ENCODE measurements around the gene PANK4.

Gene PANK4

DNA sequence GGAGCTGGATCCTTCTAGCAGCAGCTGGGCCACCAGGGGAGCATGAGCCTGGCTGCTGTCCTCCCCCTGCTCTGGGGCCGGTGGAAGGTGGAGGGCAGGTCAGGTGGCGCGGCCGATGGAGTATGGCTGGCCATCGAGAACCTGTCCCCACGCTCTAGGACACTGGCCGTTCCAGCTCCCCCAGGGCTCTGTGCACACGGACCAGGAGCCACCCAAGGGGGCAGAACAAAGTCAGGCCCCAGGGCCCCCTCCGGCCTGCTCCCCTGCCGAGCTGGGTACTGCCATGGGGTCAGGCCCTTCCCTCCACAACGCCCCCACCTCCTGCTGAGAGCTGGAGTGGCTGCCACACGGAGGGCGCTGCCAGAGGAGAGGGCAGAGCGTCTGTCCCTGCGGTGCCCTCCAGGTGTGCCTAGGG is 54.8 kb downstream of the PANK4 start:
- TF ChIP-seq GATA3 (IDR thresholded peaks at IDR 0.05; ENCODE audit: low read depth, low read length): no peak
- no peak for TF ChIP-seq GATA2 (IDR thresholded peaks at IDR 0.05; ENCODE audit: low read depth, low read length)

DNA sequence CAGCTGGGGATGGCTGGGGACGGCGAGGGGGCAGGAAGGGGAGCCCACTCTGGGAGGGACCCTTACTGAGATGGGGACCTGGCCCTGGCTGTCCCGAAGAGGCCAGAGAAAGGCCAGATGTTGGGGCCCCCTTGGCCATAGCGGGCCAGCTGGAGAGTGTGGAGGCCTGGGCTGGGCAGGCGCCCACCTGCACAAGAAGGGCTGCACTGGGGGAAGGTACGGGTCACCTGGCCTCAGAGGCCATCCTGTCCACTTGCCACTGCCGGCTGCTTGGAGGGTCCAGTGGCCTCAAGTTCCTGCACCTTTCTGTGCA is 55.3 kb downstream of the PANK4 start:
- TF ChIP-seq GATA2 (IDR thresholded peaks at IDR 0.05; ENCODE audit: low read depth, low read length) (no peak), GATA3 (IDR thresholded peaks at IDR 0.05; ENCODE audit: low read depth, low read length) (no peak)

DNA sequence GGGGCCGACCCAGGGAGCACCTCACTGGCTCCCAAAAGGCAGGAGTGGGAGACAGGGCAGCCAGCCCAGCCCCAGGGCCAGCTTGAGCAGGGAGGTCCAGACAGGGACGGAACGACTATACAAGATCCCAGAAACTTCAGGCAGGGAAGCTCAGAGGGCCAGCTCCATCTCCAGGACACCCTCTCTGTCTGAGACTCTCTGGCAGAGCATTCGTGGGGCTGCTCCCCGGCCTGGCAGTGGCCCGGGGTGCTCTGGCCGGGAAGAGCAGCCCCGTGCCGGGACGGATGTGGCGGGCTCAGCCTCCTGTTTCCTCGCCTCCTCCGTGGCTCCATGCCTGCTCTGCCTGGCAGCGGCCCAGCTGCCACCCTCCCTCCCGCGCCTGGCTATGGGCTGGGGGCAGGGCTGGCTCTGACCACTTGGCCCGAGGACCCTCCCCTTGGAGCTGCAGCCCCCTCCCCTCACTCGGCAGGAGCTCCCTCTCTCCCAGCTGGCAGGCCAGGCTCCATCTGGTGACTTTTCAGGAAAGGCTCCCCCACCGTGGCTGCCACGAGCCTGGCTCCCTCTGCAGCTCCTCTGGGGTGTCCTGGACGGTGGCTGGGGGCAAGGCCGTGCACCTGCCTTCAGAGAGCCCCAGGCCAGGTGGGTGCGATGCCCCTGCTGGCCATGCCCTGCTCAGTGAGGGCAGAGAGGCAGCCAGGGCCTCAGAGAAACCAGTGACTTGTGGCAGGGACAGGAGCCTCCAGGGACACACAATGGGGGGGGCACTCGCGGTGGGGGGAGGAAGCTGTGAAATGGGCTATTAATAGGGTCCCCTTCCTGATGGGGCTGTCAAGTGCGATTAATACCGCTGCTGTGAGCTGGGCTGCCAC is 55.9 kb downstream of the PANK4 start:
- no peak for TF ChIP-seq GATA3 (IDR thresholded peaks at IDR 0.05; ENCODE audit: low read depth, low read length)
- TF ChIP-seq GATA2 (IDR thresholded peaks at IDR 0.05; ENCODE audit: low read depth, low read length): no peak

DNA sequence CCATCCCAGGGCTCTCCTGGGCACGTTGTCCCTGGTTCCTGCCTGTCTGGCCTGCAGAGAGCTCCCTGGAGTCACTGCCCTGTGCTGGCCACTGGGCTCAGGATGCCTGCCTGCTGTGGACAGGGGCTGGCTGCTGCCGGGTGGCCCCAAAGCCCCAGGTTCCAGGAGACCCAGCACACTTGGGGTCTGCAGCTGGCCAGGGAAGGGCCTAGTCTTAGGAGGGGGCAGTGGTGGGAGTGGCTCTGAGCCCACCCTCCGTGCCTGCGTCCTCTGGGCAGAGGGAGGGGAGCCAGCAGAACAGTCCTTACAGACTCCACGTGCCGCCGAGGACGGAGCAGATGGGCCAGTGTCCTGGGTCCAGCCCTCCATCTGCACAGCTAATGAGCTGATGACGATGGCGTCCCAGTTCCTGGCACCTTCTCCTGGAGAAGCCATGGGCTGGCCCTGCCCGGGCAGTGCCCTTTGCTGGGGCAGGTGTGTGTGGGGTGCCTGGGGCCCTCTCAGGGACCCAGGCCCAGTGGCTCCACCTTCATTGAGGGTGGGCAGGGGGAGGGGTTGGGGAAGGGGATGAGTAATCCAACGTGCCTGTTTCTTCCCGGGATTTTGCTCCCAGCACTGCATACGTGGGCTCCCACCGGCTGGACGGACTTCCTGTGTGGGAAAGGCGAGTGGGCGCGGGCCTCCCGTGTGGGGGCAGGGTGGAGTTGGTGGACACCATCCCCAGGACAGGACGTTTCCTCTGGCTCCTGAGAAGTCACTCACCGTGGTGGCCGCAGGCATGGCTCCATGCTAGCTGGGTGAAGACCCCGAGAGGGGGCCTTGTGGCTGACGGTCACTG is 57.1 kb downstream of the PANK4 start:
- TF ChIP-seq GATA2 (IDR thresholded peaks at IDR 0.05; ENCODE audit: low read depth, low read length): no peak

DNA sequence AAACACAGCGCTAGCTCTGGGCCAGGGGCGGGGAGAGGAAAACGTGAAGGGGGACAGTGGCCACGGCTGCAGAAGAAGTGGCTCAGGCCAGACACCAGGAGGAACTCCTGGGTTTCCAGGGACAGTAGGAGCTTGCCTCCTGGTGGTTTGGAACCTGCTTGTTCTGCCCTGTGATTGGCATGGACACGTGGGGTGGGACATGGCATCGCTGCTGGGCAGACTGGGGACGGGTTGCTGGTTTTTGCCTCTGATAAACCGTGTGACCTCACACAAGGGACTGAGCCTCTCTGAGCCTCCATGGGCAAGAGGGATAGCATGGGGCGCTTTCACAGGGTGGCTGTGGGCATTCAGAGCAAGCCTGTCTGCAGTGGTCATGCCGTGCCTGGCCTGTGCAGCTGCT is 57.9 kb downstream of the PANK4 start:
- TF ChIP-seq GATA2 (IDR thresholded peaks at IDR 0.05; ENCODE audit: low read depth, low read length) (no peak), GATA3 (IDR thresholded peaks at IDR 0.05; ENCODE audit: low read depth, low read length) (no peak)

DNA sequence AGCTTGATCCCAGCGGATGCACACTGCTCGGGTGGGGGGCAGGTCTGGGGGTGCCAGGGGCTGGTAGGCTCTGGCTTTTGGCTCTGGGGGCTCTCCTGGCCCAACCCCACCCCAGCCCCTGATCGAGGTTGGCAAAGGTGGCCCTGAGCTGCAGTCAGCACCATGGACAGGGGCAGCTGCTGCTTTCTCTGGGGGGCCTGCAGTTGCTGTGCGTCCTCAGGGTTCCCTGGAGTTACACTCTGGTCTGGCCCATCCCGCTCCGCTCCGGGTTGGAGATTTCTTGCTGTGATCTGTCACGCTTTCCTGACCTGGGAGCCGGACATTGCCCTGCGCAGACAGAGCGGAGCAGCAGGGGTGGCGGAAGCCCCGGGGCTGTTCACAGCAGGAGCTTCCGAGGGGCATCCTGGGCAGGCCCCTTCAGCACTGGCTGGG is 58.3 kb downstream of the PANK4 start:
- TF ChIP-seq GATA3 (IDR thresholded peaks at IDR 0.05; ENCODE audit: low read depth, low read length): no peak
- TF ChIP-seq GATA2 (IDR thresholded peaks at IDR 0.05; ENCODE audit: low read depth, low read length): no peak

DNA sequence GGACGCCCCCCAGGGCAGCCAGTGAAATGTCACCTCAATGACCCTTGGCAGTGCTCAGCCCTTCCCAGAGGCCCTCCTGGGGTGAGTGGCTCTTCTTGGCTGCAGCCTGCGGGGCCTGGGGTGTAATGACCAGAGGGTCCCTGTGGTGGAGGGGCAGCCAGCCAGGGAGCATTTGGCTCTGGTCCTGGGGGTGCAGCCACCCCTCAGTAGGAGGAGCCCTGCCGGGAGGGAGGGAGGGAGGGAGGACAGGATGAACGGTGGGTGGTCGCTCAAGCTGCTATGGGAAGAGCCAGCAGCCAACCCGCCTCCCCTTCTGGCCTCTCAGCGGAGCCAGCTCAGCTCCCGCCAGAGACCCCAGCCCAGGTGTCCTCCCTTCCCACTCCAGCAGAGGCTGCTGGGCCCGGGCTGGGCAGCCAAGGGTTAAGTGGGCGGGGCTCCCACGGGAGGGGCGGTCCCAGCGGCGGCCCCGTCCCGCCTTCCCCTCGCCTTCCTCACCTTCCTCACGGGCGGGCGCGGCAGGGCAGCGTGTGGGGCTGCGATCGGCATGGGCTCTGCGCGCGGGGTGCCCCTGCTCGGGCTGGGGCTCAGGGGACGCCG is 59.3 kb downstream of the PANK4 start:
- TF ChIP-seq GATA2 (IDR thresholded peaks at IDR 0.05; ENCODE audit: low read depth, low read length) (no peak), GATA3 (IDR thresholded peaks at IDR 0.05; ENCODE audit: low read depth, low read length) (no peak)

DNA sequence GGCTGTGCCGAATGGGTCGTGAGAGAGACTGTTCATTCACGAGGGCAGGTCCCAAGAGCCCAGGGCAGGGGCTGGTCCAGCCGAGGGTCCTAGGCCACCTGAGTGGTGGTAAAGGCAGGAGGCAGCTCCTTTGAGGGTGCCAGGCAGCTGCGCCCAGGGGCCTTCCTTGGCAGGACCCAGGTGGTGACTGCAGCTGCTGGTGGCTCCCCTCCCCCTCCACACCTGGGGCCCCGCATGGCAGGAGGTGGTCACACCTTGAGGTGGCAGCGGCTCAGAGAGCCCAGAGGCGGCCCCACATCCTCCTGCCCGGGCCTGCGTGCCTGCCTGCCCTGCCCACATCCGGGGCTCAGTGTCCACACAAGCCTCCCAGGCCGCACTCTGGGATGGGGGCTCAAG is 60.1 kb downstream of the PANK4 start:
- TF ChIP-seq GATA2 (IDR thresholded peaks at IDR 0.05; ENCODE audit: low read depth, low read length) (no peak), GATA3 (IDR thresholded peaks at IDR 0.05; ENCODE audit: low read depth, low read length) (no peak)

DNA sequence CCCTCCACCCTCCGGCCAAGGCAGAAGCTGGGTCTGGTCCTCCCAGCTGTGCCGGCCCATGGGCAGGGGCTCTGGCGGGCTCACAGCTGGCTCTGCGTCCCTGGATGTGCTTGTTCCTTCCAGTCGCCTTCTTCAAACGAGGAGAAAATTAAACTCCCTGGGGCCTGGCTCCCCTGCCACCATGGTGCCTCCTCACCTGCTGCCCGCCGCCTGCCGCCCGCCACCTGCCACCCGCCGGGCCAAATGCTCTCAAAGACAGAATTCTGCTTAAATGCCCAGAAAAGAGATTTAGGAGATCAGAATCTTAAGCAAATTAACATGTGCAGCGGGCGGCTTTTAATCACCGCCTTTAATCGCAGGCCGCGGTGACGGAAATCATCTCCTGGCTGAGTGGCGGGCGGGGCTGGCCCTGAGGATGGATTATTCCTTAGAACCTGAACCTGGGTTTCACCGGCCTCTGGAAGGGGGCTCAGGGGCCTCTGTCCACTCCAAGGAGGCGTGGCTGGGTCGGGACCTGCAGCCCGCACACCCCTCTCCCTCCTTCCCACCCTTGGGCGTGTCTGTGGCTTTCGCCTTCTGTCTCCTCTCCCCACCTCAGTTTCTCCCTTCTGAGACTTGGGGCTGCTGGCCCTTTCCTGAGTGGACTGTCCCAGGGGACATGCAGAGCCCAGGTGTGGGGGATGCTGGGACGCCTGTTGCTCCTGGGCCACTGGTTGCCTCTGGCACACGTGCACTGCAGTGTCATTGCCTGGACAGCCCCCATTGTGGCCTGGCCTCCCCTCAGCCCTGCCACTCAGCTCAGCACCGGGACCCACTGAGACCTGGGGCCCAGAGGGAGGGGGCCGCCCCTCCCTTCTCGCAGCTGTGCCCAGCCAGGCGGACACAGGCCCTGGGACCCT is 60.8 kb downstream of the PANK4 start:
- no peak for TF ChIP-seq GATA2 (IDR thresholded peaks at IDR 0.05; ENCODE audit: low read depth, low read length)
- TF ChIP-seq GATA3 (IDR thresholded peaks at IDR 0.05; ENCODE audit: low read depth, low read length): no peak

DNA sequence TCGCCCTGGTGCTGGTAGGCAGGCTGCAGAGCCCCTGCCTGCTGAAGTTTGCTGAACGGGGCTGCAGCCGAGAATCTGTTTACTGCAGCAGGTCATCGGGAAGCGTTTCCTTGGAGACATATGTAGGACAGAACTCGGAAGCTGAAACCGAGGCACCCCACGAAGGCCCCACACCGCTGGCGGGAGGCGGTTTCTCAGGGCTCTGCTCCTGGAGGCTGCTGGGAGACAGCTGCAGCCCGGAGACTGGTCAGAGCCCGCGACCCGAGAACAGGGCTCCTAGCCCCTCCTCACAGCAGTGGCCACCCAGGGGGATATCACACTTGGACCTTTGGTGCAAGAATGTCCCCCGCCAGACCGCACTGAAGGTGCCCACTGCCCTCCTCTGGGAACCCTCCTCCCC is 63.0 kb downstream of the PANK4 start:
- TF ChIP-seq GATA2 (IDR thresholded peaks at IDR 0.05; ENCODE audit: low read depth, low read length) (no peak), GATA3 (IDR thresholded peaks at IDR 0.05; ENCODE audit: low read depth, low read length) (no peak)

DNA sequence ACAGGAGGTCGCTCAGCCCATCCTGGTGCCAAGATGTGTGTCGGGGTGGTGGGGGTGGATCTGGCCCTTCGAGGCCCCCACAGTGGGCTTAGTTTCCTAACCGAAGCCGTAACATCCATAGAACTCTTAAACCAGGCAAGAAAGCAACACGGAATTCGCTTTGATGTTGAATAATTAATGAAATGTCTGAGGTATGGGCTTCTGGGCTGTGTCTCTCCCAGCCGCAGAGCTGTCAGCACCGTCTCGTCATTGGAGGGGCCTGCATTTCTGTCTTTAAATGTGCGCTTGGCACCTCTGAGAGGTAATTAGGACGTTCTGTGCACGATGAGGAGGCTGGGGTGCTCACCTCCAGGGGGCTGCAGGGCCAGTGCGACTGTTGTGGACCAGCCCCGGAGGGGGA is 63.6 kb downstream of the PANK4 start:
- TF ChIP-seq GATA2 (IDR thresholded peaks at IDR 0.05; ENCODE audit: low read depth, low read length) (no peak), GATA3 (IDR thresholded peaks at IDR 0.05; ENCODE audit: low read depth, low read length) (no peak)

DNA sequence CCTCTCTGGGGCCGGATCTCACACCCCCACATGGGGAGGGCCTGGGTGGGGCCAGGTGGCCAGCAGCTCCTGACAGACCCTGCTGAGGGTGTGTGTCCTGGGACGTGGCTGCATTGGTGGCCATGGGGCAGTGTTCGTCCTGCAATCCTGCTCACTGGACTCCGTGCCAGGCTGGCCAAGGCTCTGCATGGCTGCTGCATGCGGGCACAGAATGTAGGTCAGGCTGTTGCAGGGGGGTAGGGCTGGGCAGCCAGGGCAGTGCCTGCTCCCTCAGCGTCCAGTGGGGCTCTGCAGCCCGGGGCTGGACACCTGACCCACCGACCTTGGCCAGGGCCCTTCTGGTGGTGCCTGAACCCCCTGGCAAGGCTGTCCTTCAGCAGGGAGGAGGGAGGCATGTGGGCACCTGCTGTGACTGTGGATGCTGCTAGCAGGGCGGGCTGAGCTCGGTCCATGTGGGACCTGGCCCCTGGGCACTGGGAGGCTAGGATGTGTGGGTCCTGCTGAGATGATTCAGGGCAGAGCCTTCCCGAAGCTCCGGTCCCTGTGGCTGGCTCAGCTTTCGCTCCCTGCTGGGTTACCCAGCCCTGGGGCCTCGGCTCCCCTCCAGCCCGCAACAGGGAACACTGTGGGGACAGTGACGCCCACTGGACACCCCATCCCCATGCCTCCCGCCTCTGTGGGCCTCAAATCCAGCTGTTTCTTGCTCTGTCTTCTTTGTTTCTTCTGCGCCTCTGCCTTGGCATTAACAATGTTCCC is 65.2 kb downstream of the PANK4 start:
- TF ChIP-seq GATA2 (IDR thresholded peaks at IDR 0.05; ENCODE audit: low read depth, low read length): no peak
- no peak for TF ChIP-seq GATA3 (IDR thresholded peaks at IDR 0.05; ENCODE audit: low read depth, low read length)

DNA sequence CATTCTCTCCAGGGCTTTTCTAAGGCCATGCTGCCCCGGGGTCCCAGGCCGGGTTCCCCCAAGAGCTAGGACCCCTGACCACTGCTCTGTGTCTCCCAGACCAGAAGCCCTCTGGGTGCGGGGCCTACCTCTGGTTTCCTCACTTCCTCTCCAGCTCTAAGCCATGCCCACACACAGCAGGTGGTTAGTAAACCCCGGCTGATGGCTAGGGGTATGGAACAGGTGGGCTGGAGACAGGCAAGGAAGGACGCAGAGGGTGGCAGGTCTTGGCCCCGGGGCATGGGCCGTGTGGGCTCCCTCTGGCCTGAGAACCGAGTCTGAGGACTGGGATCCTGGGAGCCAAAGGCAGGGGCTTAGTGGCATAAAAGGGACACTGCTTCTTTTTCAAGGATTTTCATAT is 66.2 kb downstream of the PANK4 start:
- TF ChIP-seq GATA3 (IDR thresholded peaks at IDR 0.05; ENCODE audit: low read depth, low read length): no peak
- no peak for TF ChIP-seq GATA2 (IDR thresholded peaks at IDR 0.05; ENCODE audit: low read depth, low read length)

All from SH-SY5Y (cell line).